DND-41 (cell line): ENCODE data around the gene THOC5.
"Not testable (repeated sequence)": the region's sequence is repeated elsewhere in the genome, so short reads cannot be mapped to it uniquely, and the experiment has no call there.

Experiments
- ATAC-seq: fragments of 200-7000 bp; cut with Tn5 transposase; 3 replicates; pipeline ENCODE4 v1.9.1; 2021; ENCODE audit warnings: low read depth; ENCODE audit not compliant: insufficient read depth
- DNase-seq: peaks from one replicate; pipeline ENCODE4 v3.0.0-alpha.2; 2020
- H2AFZ ChIP-seq: 2 replicates; pipeline ENCODE4 v1.6.0; 2012; ENCODE audit warnings: low read depth, low read length
- H3K27ac ChIP-seq: 2 replicates; pipeline ENCODE4 v1.5.1; 2012; ENCODE audit warnings: low read length, inconsistent platforms
- H3K27me3 ChIP-seq: fragments of 200-600 bp; sonication (generic); 2 replicates; pipeline ENCODE4 v1.6.0; 2012; ENCODE audit warnings: low read length, mild to moderate bottlenecking, inconsistent platforms; ENCODE audit not compliant: insufficient read depth, poor library complexity
- H3K36me3 ChIP-seq: 2 replicates; pipeline ENCODE4 v1.5.1; 2012; ENCODE audit warnings: low read length, inconsistent platforms; ENCODE audit not compliant: insufficient read depth
- H3K4me1 ChIP-seq: 2 replicates; pipeline ENCODE4 v1.5.1; 2012; ENCODE audit warnings: mild to moderate bottlenecking, low read length; ENCODE audit not compliant: insufficient read depth
- H3K4me2 ChIP-seq: 2 replicates; pipeline ENCODE4 v1.6.0; 2012; ENCODE audit warnings: mild to moderate bottlenecking, moderate library complexity, low read length, inconsistent platforms; ENCODE audit not compliant: insufficient read depth
- H3K4me3 ChIP-seq, 2 experiments: fragments of 200-600 bp in 1 of 2; shearing (Covaris generic) in 1 of 2; 2 replicates each; pipeline ENCODE4 v1.5.1; 2012 to 2016; ENCODE audit warnings: inconsistent platforms in 2 of 2, low read length in 2 of 2, mild to moderate bottlenecking in 2 of 2, low read depth in 1 of 2, moderate library complexity in 1 of 2
- H3K79me2 ChIP-seq: 2 replicates; pipeline ENCODE4 v1.6.0; 2012; ENCODE audit warnings: low read length, inconsistent platforms; ENCODE audit not compliant: insufficient read depth
- H3K9ac ChIP-seq: 2 replicates; pipeline ENCODE4 v1.6.0; 2012; ENCODE audit warnings: low read depth, mild to moderate bottlenecking, inconsistent platforms, low read length, moderate library complexity
- H3K9me3 ChIP-seq: 2 replicates; pipeline ENCODE4 v1.5.1; 2012; ENCODE audit warnings: low read length, moderate library complexity, mild to moderate bottlenecking, inconsistent platforms; ENCODE audit not compliant: insufficient read depth, severe bottlenecking
- H4K20me1 ChIP-seq: 2 replicates; pipeline ENCODE4 v1.6.0; 2012; ENCODE audit warnings: low read length; ENCODE audit not compliant: insufficient read depth
- CTCF ChIP-seq: IDR thresholded peaks from 2 replicates; pipeline ENCODE4 v1.5.1; 2012; ENCODE audit warnings: borderline replicate concordance, low read length, moderate library complexity, mild to moderate bottlenecking; ENCODE audit not compliant: poor library complexity, severe bottlenecking; ENCODE audit errors: extremely low read depth
- EZH2 ChIP-seq: IDR thresholded peaks from 3 replicates; pipeline ENCODE4 v1.6.1; 2012; ENCODE audit warnings: borderline replicate concordance, low read depth, mild to moderate bottlenecking, moderate library complexity, low read length, inconsistent platforms; ENCODE audit not compliant: severe bottlenecking

THOC5 gene

GRCh38 chr22:29569011-29569678, 15.6 kb upstream of the THOC5 start:
- Histone ChIP-seq H2AFZ (no peak overlapping the region), H3K27ac (no peak overlapping the region), H3K4me3 (no peak overlapping the region), H3K79me2 (no peaks in the 10 kb centered on the region), H3K36me3 (peaks cover 35% of the 10 kb centered on the region), H3K4me1 (no peaks in the 10 kb centered on the region), H4K20me1 (peaks cover 9% of the 10 kb centered on the region; the same call in 1 of the 2 replicates), H3K4me2 (no peak overlapping the region), H3K27me3 (no peaks in the 10 kb centered on the region), H3K9ac (no peak overlapping the region), H3K9me3 (no peaks in the 10 kb centered on the region)
- TF ChIP-seq EZH2 (no peak), CTCF (no peak)
- DNase-seq (no peak), ATAC-seq (no peak)

GRCh38 chr22:29567338-29567737, 13.8 kb upstream of the THOC5 start:
- ATAC-seq (no peak), DNase-seq (no peak)
- Histone ChIP-seq H3K4me2 (no peak overlapping the region), H3K4me1 (no peaks in the 10 kb centered on the region), H4K20me1 (peaks cover 9% of the 10 kb centered on the region; the same call in 1 of the 2 replicates), H3K79me2 (no peaks in the 10 kb centered on the region), H3K36me3 (peaks cover 36% of the 10 kb centered on the region), H3K27ac (no peak overlapping the region), H3K9me3 (no peaks in the 10 kb centered on the region), H3K9ac (no peak overlapping the region), H3K4me3 (no peak overlapping the region), H2AFZ (no peak overlapping the region), H3K27me3 (no peaks in the 10 kb centered on the region)
- TF ChIP-seq EZH2 (no peak), CTCF (no peak)

GRCh38 chr22:29566513-29566912, 13.0 kb upstream of the THOC5 start:
- not testable (repeated sequence) for H2AFZ ChIP-seq, H3K4me2 ChIP-seq, H3K27me3 ChIP-seq, H3K79me2 ChIP-seq, H3K9me3 ChIP-seq, H3K4me1 ChIP-seq, ATAC-seq, H3K27ac ChIP-seq, H3K9ac ChIP-seq, H3K4me3 ChIP-seq, DNase-seq, H4K20me1 ChIP-seq
- H3K36me3 ChIP-seq = peaks cover 44% of the 10 kb centered on the region

- no peaks in the 10 kb centered on the region for H3K9me3 ChIP-seq
- H3K27ac ChIP-seq = no peak overlapping the region
- H3K4me1 ChIP-seq = no peaks in the 10 kb centered on the region
- H3K4me2 ChIP-seq = no peak overlapping the region
- no peak for ATAC-seq
- no peak overlapping the region for H3K4me3 ChIP-seq
- no peak overlapping the region for H2AFZ ChIP-seq
- H3K36me3 ChIP-seq = peaks cover 45% of the 10 kb centered on the region
- H3K27me3 ChIP-seq = no peaks in the 10 kb centered on the region
- no peak for TF ChIP-seq CTCF
- TF ChIP-seq EZH2 = no peak
- H3K9ac ChIP-seq = no peak overlapping the region
- H3K79me2 ChIP-seq = no peaks in the 10 kb centered on the region
- no peak for DNase-seq
- H4K20me1 ChIP-seq = no peaks in the 10 kb centered on the region; the same call in 1 of the 2 replicates
These were observed 10.3 kb upstream of the THOC5 start for GRCh38 chr22:29563652-29564460.
